ENCODE measurements around the gene PRKAG1.

- TF ChIP-seq, protein P1, sequence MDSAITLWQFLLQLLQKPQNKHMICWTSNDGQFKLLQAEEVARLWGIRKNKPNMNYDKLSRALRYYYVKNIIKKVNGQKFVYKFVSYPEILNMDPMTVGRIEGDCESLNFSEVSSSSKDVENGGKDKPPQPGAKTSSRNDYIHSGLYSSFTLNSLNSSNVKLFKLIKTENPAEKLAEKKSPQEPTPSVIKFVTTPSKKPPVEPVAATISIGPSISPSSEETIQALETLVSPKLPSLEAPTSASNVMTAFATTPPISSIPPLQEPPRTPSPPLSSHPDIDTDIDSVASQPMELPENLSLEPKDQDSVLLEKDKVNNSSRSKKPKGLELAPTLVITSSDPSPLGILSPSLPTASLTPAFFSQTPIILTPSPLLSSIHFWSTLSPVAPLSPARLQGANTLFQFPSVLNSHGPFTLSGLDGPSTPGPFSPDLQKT (IDR thresholded peaks at IDR 0.05; ENCODE audit: borderline replicate concordance, low read depth, low read length), result no peak
- TF ChIP-seq ZNF701 (tag by site-specific recombination; IDR thresholded peaks at IDR 0.05) (no peak), PRDM6 (tag by site-specific recombination; IDR thresholded peaks at IDR 0.05) (no peak), ZNF302 (tag by site-specific recombination; IDR thresholded peaks at IDR 0.05; ENCODE audit: low read depth) (no peak), ZNF114 (tag by site-specific recombination; IDR thresholded peaks at IDR 0.05) (no peak)
- TF ChIP-seq, protein P2, sequence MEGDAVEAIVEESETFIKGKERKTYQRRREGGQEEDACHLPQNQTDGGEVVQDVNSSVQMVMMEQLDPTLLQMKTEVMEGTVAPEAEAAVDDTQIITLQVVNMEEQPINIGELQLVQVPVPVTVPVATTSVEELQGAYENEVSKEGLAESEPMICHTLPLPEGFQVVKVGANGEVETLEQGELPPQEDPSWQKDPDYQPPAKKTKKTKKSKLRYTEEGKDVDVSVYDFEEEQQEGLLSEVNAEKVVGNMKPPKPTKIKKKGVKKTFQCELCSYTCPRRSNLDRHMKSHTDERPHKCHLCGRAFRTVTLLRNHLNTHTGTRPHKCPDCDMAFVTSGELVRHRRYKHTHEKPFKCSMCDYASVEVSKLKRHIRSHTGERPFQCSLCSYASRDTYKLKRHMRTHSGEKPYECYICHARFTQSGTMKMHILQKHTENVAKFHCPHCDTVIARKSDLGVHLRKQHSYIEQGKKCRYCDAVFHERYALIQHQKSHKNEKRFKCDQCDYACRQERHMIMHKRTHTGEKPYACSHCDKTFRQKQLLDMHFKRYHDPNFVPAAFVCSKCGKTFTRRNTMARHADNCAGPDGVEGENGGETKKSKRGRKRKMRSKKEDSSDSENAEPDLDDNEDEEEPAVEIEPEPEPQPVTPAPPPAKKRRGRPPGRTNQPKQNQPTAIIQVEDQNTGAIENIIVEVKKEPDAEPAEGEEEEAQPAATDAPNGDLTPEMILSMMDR (tag by site-specific recombination; IDR thresholded peaks at IDR 0.05), result no peak
These were observed 24.1 kb downstream of the PRKAG1 start for GRCh38 chr12:48994224-48995085.

Data from HEK293 (cell line).